Measurements from ENCODE around the gene ADGRG3. TPM values are rescaled to one million over a fixed set of nuclear protein-coding genes. Genes with fewer than 3 reads are reported as not detected.

ADGRG3 gene
- total and polyA plus RNA-seq, 2 of the 8 experiments (the other 6 are each of a cell fraction or from before 2014, with no cell fraction given): 0.28 to 0.98 TPM

DNA sequence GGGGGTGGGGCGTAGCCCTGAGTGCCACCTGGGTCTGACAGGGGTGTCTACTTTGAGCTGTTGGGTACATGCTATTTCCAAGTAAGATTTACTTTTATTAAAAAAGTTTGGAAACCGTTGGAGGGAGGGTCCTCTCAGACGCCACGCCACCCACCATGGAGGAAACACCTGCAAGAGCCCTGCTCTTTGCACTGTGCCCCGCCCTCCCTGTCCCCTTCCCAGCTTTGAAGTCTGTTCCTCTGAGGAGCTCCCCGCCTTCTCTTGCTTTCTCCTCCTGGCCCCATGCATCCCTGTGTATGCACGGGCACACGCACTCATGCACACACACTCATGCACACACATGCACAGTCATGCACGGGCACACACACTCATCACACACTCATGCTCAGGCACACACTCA lies 24.2 kb upstream of the ADGRG3 start (continued):
- TF ChIP-seq, protein P1, sequence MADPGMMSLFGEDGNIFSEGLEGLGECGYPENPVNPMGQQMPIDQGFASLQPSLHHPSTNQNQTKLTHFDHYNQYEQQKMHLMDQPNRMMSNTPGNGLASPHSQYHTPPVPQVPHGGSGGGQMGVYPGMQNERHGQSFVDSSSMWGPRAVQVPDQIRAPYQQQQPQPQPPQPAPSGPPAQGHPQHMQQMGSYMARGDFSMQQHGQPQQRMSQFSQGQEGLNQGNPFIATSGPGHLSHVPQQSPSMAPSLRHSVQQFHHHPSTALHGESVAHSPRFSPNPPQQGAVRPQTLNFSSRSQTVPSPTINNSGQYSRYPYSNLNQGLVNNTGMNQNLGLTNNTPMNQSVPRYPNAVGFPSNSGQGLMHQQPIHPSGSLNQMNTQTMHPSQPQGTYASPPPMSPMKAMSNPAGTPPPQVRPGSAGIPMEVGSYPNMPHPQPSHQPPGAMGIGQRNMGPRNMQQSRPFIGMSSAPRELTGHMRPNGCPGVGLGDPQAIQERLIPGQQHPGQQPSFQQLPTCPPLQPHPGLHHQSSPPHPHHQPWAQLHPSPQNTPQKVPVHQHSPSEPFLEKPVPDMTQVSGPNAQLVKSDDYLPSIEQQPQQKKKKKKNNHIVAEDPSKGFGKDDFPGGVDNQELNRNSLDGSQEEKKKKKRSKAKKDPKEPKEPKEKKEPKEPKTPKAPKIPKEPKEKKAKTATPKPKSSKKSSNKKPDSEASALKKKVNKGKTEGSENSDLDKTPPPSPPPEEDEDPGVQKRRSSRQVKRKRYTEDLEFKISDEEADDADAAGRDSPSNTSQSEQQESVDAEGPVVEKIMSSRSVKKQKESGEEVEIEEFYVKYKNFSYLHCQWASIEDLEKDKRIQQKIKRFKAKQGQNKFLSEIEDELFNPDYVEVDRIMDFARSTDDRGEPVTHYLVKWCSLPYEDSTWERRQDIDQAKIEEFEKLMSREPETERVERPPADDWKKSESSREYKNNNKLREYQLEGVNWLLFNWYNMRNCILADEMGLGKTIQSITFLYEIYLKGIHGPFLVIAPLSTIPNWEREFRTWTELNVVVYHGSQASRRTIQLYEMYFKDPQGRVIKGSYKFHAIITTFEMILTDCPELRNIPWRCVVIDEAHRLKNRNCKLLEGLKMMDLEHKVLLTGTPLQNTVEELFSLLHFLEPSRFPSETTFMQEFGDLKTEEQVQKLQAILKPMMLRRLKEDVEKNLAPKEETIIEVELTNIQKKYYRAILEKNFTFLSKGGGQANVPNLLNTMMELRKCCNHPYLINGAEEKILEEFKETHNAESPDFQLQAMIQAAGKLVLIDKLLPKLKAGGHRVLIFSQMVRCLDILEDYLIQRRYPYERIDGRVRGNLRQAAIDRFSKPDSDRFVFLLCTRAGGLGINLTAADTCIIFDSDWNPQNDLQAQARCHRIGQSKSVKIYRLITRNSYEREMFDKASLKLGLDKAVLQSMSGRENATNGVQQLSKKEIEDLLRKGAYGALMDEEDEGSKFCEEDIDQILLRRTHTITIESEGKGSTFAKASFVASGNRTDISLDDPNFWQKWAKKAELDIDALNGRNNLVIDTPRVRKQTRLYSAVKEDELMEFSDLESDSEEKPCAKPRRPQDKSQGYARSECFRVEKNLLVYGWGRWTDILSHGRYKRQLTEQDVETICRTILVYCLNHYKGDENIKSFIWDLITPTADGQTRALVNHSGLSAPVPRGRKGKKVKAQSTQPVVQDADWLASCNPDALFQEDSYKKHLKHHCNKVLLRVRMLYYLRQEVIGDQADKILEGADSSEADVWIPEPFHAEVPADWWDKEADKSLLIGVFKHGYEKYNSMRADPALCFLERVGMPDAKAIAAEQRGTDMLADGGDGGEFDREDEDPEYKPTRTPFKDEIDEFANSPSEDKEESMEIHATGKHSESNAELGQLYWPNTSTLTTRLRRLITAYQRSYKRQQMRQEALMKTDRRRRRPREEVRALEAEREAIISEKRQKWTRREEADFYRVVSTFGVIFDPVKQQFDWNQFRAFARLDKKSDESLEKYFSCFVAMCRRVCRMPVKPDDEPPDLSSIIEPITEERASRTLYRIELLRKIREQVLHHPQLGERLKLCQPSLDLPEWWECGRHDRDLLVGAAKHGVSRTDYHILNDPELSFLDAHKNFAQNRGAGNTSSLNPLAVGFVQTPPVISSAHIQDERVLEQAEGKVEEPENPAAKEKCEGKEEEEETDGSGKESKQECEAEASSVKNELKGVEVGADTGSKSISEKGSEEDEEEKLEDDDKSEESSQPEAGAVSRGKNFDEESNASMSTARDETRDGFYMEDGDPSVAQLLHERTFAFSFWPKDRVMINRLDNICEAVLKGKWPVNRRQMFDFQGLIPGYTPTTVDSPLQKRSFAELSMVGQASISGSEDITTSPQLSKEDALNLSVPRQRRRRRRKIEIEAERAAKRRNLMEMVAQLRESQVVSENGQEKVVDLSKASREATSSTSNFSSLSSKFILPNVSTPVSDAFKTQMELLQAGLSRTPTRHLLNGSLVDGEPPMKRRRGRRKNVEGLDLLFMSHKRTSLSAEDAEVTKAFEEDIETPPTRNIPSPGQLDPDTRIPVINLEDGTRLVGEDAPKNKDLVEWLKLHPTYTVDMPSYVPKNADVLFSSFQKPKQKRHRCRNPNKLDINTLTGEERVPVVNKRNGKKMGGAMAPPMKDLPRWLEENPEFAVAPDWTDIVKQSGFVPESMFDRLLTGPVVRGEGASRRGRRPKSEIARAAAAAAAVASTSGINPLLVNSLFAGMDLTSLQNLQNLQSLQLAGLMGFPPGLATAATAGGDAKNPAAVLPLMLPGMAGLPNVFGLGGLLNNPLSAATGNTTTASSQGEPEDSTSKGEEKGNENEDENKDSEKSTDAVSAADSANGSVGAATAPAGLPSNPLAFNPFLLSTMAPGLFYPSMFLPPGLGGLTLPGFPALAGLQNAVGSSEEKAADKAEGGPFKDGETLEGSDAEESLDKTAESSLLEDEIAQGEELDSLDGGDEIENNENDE (IDR thresholded peaks at IDR 0.05; ENCODE audit: insufficient replicate concordance, low read length): no peak
- TF ChIP-seq RAD21 (IDR thresholded peaks at IDR 0.05 in 1 of 2, conservative IDR thresholded peaks at IDR 0.05 in 1 of 2; ENCODE audit: low read depth in 2 of 2, low read length in 2 of 2): no peak
- TF ChIP-seq SP1 (IDR thresholded peaks at IDR 0.05; ENCODE audit: low read depth, low read length): no peak
- no peak for TF ChIP-seq RXRA (IDR thresholded peaks at IDR 0.05; ENCODE audit: insufficient read depth, low read depth, low read length)
- TF ChIP-seq YY1 (IDR thresholded peaks at IDR 0.05; ENCODE audit: low read depth, low read length): no peak
- TF ChIP-seq SIRT6 (IDR thresholded peaks at IDR 0.05; ENCODE audit: low read length): no peak
- TF ChIP-seq KDM4A (IDR thresholded peaks at IDR 0.05; ENCODE audit: low read depth, low read length, severe bottlenecking): no peak
